AG04449 (cell line): ENCODE data around the gene GRWD1.
A peak's percentile ranks its signal among the peaks of the same experiment; 100 is the strongest.

Experiments
- CTCF ChIA-PET: fragments of 350-600 bp; formaldehyde crosslinking; extraction: SDS; loops from one replicate; lab custom pipeline; 2021; ENCODE audit warnings: antibody characterized with exemption; lab: Yijun Ruan, JAX
- POLR2A ChIA-PET: fragments of 400-600, 350-600 bp; formaldehyde crosslinking; extraction: SDS; loops from one replicate; lab custom pipeline; 2020; ENCODE audit warnings: antibody characterized with exemption, inconsistent platforms; lab: Yijun Ruan, JAX
- DNase-seq: peaks from one replicate; pipeline ENCODE4 v3.0.0-alpha.2; 2010; ENCODE audit warnings: low read depth, low spot score
- H3K4me3 ChIP-seq: 2 replicates; pipeline ENCODE4 v1.5.1; 2011; ENCODE audit warnings: low read depth, mild to moderate bottlenecking, control low read depth, low read length
- CTCF ChIP-seq: IDR thresholded peaks from one replicate; pipeline ENCODE4 v1.5.1; 2011; ENCODE audit warnings: mild to moderate bottlenecking, moderate library complexity, low read length, control low read depth, inconsistent platforms; ENCODE audit not compliant: insufficient read depth; ENCODE audit errors: missing control alignments

The GRWD1 gene

DNA sequence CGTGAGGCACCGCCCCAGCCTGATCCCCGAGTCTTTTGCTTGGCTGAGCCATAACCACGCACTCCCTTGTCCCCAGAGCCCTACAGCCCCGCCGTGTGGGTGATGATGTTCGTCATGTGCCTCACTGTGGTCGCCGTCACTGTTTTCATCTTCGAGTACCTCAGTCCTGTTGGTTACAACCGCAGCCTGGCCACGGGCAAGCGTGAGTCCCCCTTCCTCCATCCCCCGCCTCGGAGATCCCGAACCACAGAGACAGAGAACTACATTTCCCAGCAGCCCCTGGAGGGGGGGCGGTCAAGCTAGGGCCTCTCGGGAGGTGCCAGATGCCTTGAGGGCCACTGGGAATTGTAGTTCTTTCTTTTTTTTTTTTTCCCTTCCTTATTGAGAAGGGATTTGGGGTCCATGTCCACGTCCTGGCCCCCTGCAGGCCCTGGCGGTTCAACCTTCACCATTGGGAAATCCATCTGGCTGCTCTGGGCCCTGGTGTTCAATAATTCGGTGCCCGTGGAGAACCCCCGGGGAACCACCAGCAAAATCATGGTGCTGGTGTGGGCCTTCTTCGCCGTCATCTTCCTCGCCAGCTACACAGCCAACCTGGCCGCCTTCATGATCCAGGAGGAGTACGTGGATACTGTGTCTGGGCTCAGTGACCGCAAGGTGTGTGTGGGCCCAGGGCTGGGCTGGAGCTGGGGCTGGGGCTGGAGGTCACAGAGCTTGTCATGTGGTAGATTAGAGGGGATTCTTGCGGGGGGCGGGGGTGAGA is 26.4 kb upstream of the GRWD1 start:
- ChIA-PET CTCF (interaction anchor here (1.0 to 2.3 kb wide), 2 partner anchors 28 kb away, joined by 5 to 11 read pairs; partner anchors contain the start of gene KDELR1), POLR2A (no interaction called here)
- DNase-seq: no peak
- TF ChIP-seq CTCF: no peak
- H3K4me3 ChIP-seq: peak overlapping the region; percentile 6; the same call in 1 of the 2 replicates

DNA sequence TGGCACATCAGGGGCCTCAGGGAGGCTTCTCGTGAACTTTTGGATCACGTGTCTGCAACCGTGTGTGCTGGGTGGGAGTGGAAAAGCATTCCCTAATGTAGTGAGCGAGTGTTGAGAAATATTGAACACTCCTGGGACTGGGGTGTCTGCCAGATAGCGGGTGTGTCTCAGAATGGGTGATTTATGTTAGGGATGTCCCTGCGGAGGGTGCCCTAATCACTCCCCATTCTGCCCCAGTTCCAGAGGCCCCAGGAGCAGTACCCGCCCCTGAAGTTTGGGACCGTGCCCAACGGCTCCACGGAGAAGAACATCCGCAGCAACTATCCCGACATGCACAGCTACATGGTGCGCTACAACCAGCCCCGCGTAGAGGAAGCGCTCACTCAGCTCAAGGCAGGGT is 24.2 kb upstream of the GRWD1 start:
- no peak for DNase-seq
- POLR2A ChIA-PET: no interaction called here
- no peak for TF ChIP-seq CTCF
- no peak overlapping the region for H3K4me3 ChIP-seq
- CTCF ChIA-PET: interaction anchor here (0.8 kb wide), 1 partner anchor 30 kb away, joined by 3 read pairs; the partner anchor contains the start of gene KDELR1

DNA sequence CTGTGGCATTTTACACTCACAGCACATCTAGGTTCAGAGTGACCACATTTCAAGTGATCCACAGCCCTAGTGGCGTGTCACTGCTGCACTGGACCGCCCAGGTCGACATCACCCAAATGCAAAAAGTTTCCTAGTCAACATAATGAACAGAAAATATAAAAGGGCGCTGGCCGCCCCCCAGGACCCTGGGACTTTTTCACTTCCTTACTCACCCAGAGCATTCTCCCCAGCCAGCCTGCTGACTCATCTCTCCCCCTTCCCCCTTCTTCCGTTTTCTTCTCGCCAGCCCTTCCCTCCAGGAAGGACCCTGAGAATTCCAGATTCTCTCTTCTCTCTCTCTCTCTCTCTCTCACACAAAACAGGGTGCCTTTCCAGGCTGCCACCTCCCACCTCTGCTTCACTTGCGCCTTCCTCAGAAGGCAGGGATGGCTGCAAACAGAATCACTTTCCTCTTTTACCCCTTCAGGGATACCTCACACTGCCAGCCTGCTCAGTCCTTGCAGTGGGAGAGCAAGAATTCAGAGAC is 21.0 kb upstream of the GRWD1 start:
- no peak for DNase-seq
- ChIA-PET CTCF (no interaction called here), POLR2A (no interaction called here)
- no peak overlapping the region for H3K4me3 ChIP-seq
- TF ChIP-seq CTCF: no peak

DNA sequence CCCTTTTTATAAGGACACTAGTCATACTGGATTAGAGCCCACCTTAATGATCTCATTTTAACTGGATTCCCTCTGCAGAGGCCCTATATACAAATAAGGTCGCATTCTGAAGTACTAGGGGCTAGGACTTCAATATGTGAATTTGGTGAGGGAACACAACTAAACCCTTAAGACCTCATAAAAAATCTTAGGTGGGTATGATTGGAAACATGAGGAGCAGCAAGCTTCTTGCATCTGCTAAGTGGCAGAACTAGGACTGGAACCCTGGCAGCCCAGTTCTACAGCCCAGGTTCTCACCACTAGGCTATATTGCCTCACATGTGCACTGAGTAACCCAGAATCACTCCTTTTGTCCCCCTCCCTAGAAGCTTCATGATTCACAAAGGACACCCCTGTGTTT is 17.1 kb upstream of the GRWD1 start:
- no peak for DNase-seq
- H3K4me3 ChIP-seq: no peak overlapping the region
- TF ChIP-seq CTCF: no peak
- ChIA-PET CTCF (interaction anchor here (0.9 to 1.6 kb wide), 3 partner anchors 9 to 17 kb away, joined by 3 to 4 read pairs (median 4); partner anchors contain the start of gene GRWD1), POLR2A (no interaction called here)

GRCh38 chr19:48433337-48433736 is 12.4 kb upstream of the GRWD1 start:
- H3K4me3 ChIP-seq: no peak overlapping the region
- no peak for TF ChIP-seq CTCF
- ChIA-PET CTCF (interaction anchor here (0.7 to 2.4 kb wide), 4 partner anchors 12 to 404 kb away, joined by 3 to 18 read pairs (median 5); partner anchors contain the start of genes GRWD1 and KDELR1), POLR2A (no interaction called here)
- no peak for DNase-seq

GRCh38 chr19:48436586-48436985 is 9.2 kb upstream of the GRWD1 start:
- CTCF ChIA-PET: interaction anchor here (0.8 to 1.8 kb wide), 4 partner anchors 9 to 148 kb away, joined by 4 to 6 read pairs (median 6); partner anchors contain the start of gene KDELR1
- no peak for TF ChIP-seq CTCF

More at GRCh38 chr19:48436586-48436985, 9.2 kb upstream of the GRWD1 start:
- no peak overlapping the region for H3K4me3 ChIP-seq
- POLR2A ChIA-PET: no interaction called here
- DNase-seq: no peak
